AG04449 (cell line): ENCODE results near the gene TSPAN11.

Experiments used
- CTCF ChIA-PET: fragments of 350-600 bp; formaldehyde crosslinking; extraction: SDS; loops from one replicate; lab custom pipeline; 2021; ENCODE audit warnings: antibody characterized with exemption; lab: Yijun Ruan, JAX
- POLR2A ChIA-PET: fragments of 400-600, 350-600 bp; formaldehyde crosslinking; extraction: SDS; loops from one replicate; lab custom pipeline; 2020; ENCODE audit warnings: antibody characterized with exemption, inconsistent platforms; lab: Yijun Ruan, JAX
- DNase-seq: peaks from one replicate; pipeline ENCODE4 v3.0.0-alpha.2; 2010; ENCODE audit warnings: low read depth, low spot score
- H3K4me3 ChIP-seq: 2 replicates; pipeline ENCODE4 v1.5.1; 2011; ENCODE audit warnings: low read depth, mild to moderate bottlenecking, control low read depth, low read length
- CTCF ChIP-seq: IDR thresholded peaks from one replicate; pipeline ENCODE4 v1.5.1; 2011; ENCODE audit warnings: mild to moderate bottlenecking, moderate library complexity, low read length, control low read depth, inconsistent platforms; ENCODE audit not compliant: insufficient read depth; ENCODE audit errors: missing control alignments

TSPAN11 gene

GRCh38 chr12:30908722-30909348 is 17.7 kb upstream of the TSPAN11 start:
- H3K4me3 ChIP-seq: no peak overlapping the region
- no peak for TF ChIP-seq CTCF
- ChIA-PET POLR2A (no interaction called here), CTCF (interaction anchor here (1.7 kb wide), 1 partner anchor 26 kb away, joined by 3 read pairs; no protein-coding TSS in a partner anchor)
- peak; percentile 65 for DNase-seq

GRCh38 chr12:30909349-30910037 is 17.1 kb upstream of the TSPAN11 start:
- no peak overlapping the region for H3K4me3 ChIP-seq
- POLR2A ChIA-PET: no interaction called here
- CTCF ChIA-PET: interaction anchor here (1.7 kb wide), 1 partner anchor 27 kb away, joined by 3 read pairs; no protein-coding TSS in a partner anchor
- DNase-seq: no peak
- no peak for TF ChIP-seq CTCF

GRCh38 chr12:30910038-30910350 is 16.6 kb upstream of the TSPAN11 start:
- ChIA-PET POLR2A (no interaction called here), CTCF (no interaction called here)
- TF ChIP-seq CTCF: no peak
- no peak for DNase-seq
- no peak overlapping the region for H3K4me3 ChIP-seq

- POLR2A ChIA-PET: no interaction called here
- CTCF ChIA-PET: no interaction called here
- H3K4me3 ChIP-seq: no peak overlapping the region
- no peak for TF ChIP-seq CTCF
- no peak for DNase-seq
Observed at GRCh38 chr12:30911207-30911606, 15.3 kb upstream of the TSPAN11 start.

- H3K4me3 ChIP-seq: no peak overlapping the region
- no peak for DNase-seq
- CTCF ChIA-PET: interaction anchor here (1.0 kb wide), 1 partner anchor 11 kb away, joined by 3 read pairs; no protein-coding TSS in a partner anchor
- TF ChIP-seq CTCF: no peak
- POLR2A ChIA-PET: no interaction called here
Observed at GRCh38 chr12:30913323-30913722, 13.2 kb upstream of the TSPAN11 start.

GRCh38 chr12:30914986-30915591 is 11.5 kb upstream of the TSPAN11 start:
- no peak for TF ChIP-seq CTCF
- no peak overlapping the region for H3K4me3 ChIP-seq
- ChIA-PET POLR2A (no interaction called here), CTCF (no interaction called here)
- DNase-seq: no peak
